ENCODE data around the gene SCRN2.

SCRN2 gene

DNA sequence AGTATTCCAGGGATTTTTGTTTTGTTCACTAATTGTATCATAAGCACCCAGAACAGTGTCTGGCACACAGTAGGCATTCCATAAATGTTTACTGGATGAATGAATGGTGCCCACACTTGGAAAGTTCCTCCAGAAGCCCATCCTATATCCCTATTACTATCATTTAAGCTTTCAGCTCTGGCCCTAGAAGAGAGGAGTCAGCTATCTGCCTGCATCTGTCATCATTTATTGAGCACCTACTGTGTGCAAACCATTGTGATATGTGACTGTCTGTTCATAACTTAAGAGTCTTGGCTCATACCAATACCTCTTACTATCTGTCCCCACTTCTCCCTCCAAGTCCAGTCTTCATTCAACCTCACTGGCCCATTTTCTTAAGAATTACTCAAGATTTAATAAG, 30.0 kb upstream of the SCRN2 start:
- no peak for DNase-seq

DNA sequence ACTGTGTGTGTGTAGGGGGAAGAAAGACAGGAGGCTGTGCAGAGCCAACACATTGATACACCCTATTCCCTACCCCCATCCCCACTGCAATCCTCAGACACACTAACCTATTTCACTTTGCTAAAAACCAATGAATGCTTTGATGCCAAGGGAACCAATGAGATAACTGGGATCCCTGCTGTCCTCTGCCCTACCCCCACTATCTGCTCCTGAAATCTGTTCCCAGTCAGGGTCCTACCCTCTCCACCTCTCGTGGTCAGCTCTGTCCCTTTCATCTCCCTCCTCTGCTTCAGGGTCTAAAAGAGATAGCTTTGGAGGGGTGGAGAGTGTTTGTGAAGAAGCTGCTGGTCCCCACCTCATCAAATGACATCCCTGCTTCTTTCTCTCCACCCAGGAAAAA, 29.0 kb upstream of the SCRN2 start:
- no peak for DNase-seq

DNA sequence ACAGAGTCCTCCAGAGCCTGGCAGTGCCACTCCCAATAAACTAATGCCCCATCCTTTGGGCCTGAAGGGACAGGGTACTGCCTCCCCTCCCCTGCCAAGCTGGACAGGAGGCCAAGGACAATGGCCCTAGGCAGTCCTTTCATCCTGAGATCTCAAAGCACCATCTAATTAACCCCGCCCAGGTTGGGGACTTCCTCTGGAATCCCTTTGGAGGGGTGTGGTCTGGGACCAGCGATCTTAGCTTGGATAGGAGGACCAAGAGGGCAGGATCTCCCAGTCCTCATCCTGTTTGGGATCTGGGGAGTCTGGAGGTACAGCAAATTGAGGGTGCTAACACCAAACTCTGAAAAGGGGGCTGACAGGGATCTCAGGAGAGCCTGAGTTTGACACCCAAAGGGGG, 28.0 kb upstream of the SCRN2 start:
- no peak for DNase-seq

DNA sequence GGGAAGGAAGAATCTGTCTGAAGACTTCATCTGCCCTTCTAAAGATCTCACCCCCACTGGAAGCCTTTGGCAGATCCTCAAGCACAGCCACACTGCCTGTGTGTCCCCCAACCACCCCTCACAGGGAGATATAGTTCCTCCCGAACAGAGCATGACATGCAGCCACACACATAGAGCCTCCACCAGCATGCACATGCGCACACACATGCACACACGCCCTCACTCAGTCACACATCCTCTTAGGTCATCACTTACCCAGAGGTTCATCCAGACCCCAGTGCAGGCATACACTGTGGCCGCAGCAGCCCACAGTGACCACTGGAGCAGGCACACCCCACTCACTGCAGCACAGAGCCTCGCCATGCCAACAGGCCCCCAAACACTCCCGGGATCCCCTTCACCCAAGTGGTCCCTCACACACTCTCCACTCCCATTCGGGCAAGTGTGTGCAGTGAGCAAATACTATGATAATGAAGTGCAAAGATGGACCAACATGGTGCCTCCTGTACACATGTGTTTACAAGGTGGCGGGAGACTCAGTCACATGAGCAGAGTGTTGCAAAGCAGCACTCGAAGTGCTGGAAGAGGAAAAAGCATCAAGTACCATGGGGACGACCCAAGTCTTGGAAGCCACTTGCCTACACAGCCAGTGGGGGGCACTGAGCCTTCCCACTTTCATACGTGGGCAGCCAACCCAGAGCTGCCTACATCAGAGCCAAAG, 26.9 kb upstream of the SCRN2 start:
- DNase-seq, result no peak

DNA sequence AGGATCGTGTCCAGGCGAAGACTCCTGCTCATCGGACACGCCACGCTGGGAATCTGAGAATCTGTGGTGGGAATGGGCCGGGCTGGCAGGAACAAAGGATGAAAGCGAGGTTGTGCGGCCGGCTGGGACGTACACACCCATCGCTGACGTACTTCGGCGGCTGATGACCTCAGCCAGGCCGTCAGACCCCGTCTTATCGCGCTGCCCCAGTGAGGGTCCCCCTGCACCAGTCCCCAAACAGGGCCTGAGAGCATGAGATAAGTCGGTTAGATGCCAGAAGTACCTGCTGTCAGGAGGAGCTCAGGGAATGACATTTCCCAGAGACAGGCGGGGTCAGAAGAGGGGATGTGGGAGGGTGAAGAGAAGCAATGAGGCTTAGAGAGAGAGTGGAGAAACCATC, 25.9 kb upstream of the SCRN2 start:
- no peak for DNase-seq

DNA sequence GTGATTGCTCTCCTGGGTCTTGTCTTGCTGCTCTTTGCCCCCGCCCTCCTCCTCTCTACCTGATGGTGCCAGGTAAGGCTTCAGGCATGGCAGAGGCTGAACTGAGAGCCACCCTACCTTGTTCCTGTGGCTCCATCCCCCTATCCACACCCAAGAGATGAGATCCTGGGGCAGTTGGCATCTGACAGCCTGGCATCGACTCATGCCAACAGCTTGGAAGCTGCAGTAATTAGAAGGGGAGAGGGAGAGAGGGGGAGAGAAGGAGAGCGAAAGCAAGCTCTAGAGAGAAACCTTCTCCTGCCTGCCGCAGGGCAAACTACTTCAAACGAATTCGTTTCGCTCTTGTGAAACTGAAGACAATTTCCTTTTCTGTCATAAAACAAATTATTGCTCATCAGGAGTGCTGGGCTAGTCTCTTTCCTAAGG, 23.7 kb upstream of the SCRN2 start:
- DNase-seq, result no peak

DNA sequence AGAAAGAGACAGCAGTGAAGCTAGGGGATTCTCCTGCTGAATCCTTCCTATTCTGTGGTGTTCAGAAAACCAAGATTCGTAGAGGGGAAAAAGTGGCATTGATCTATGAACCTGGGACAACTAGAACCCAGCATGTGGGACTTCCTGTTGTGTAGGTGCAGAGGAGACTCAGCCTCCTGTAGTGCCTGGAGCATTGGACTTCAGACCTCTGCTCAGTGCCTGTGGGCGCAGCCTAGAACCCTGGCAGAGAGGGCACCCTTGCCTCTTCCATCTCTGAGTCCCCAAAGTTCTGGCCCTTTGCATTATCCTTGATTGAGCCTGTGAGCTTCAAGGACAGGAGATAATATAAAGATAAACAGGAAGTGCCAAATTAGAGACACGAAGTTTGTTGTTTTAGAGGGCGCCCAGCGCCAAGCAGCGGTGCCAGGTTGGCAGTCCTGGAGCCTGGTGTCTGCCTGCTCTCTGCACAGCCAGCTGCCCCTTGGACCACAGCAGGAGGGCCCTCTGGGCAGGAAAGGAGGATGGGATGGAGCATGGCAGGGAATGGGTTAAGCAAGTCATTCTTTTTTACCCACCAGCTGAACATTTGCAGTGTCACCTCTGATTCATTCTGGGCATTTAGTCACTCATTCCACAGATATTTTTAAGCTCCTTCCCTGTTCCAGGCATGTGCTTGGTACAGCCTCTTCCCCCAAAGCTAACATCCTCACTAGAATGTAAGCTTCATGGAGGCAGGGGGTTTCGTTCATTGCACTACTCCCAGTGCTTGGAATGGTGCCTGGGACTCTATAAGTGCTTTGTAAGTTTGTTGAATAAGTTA, 21.8 kb upstream of the SCRN2 start:
- DNase-seq, result no peak

DNA sequence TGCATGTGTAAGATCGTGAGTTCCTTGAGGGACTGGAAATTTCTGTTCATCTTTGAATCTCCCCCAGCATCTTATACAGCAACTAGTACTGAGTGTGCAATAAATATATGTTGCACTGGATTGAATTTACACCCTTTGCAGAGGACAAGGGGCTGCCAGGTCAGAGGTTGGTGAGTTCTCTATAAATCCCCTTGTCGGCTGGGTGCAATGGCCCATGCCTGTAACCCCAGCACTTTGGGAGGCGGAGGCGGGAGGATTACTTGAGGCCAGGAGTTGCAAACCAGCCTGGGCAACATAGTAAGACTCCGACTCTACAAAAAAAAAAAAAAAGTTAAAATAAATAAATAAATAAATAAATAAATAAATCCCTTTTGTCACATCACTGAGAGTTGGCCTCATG, 19.3 kb upstream of the SCRN2 start:
- no peak for DNase-seq

DNA sequence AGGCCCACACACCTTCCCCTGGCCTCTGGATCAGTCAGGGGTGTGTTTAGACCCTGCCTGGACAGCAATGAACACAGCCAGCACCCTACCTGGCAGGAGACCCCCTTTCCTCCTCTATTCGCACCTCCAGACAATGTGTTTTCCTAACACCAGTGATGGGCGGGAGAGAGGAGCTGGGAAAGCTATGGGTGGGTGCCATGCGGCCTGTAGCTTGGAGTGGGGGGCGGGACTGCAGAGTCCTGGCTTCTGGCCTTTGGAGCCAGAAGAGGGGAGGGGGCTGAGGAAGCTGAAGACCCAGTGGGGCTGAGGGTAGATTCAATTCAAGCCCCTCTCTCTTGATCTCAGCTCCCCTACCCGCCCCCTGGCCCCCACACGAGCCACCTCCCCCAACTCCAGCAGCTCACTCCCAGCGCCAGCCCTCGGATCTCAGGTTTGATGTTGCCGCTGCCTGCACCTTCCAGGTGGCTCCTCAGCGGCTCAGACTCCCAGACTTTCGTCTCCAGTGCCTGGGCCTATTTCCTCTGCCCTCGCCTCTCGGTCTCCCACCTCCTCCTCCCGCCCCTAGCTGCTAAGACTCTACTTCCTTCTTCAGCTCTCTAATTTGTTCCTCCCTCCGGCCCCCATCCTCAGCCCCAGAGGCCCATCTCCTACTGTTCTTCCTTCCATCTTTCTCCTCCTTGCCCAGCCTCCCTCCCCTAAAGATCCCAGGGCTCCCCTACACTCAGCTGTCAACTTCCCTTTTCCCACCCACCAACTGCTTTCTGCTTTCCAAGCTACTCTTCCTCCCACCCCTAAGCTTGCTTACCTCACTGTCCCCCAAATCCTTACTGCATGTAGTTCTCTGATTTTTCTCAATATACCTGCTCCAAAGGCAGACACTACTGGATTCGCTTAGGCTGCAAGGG, 16.7 kb upstream of the SCRN2 start:
- no peak for DNase-seq

DNA sequence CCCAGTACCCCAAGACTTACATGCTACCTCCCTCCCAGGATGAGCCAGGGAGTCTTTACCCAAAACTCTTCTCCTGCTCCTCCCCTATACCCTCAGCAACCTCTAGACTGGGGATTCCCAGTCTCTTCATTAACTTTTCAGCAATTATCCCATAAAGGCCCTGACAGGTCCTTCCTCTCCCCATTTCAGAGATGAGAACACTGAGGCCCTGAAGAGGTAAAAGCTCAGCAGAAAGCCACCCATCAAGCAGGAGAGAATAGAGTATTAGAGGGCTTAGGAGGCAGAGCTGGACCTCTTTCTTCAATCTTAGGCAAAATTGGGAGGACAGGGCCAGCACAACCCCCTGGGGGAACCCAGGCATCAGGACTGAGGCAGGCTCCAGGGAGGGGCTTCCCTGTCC, 15.8 kb upstream of the SCRN2 start:
- no peak for DNase-seq

DNA sequence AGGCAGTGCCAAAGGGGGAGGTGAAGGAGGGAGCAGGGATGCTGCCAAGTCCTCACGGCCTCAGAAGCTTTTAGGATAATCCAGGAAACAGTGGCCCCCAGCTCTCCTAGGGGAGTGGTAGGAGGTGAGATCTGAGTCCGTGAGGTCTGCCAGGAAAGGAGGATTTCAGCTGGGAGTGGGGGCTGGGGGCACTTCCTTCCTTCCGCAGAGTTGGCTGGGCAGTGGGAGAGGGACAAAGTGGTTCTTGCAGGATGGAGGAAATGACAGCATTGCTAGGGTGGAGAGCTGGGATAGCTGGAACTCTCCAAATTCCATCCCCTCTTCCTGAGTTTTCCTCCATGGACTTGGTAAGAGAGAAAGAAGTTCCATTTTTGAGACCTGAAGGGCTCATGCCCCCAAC, 14.7 kb upstream of the SCRN2 start:
- DNase-seq, result no peak

DNA sequence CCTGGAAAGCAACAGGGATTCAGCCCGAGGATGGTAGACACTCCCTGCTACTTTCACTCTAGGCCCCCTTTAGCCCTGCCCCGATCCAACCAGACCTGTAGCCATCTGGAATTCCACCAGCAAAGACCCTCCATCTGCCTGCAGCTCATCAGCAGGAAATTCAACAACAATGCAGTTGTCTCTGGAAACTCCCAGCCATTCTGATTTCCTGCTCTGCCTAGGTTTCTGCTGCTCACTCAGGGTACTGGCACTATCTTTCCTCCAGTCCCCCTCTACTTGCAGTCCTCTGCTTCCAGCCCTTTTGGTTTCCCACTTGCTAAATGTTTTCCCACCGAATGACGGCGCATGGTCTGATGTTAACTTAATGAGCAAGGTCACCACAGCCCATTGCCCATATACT, 12.5 kb upstream of the SCRN2 start:
- DNase-seq, result no peak

DNA sequence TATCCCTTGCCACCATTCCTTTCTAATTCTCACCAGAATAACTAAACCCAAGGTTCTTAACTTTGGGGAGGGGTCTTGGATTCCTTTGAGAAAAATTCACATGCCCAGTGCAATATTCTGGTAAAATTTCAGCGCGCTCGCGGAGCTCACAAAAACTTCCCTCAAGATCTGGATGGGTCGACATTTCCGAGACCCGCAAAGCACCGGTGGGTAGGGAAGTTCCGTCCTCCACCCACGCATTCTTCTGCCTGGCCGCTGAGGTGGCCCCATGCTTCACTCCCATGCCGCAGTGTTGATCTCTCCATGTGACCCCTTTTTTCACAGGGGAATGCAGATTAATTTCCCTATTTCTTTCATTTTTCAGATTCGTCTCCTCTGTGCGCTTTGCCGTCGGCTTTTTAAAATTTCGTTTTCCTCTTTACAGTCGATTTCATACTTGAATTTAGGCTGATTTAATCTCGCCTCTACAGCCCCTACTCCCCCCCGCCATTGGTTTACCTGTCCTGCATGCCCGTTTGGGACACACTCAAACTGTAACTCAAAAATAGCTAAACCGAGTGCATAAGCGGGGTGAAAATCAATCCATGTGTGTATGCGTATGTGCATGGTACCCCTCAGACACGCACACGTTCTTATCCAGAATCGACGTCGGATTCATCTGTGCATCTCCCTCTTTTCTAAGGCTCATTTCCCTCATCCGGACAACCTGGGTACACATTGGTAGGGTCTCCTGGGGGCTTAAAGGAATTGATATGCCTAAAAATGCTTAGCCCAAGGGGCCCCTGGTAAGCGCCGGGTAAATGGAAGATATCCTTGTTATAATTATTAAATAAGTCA, 11.3 kb upstream of the SCRN2 start:
- no peak for DNase-seq

DNA sequence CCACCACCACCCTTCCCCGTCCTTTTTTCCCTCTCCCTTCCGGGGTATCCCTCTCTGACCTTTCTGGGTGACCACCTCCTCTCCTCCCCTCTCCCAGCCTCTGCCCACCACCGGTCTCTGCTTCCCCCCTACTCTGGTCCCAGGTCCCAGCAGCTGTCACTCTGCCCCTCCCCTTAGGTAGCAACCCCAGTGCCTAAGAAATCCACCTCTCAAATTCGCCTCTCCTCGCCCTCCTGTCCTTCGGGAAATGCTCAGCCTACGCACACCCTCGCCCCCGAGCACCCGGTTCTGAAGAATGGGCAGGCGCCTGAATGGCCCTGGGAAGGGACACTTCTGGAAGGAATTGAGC, 10.7 kb upstream of the SCRN2 start:
- DNase-seq, result no peak

DNA sequence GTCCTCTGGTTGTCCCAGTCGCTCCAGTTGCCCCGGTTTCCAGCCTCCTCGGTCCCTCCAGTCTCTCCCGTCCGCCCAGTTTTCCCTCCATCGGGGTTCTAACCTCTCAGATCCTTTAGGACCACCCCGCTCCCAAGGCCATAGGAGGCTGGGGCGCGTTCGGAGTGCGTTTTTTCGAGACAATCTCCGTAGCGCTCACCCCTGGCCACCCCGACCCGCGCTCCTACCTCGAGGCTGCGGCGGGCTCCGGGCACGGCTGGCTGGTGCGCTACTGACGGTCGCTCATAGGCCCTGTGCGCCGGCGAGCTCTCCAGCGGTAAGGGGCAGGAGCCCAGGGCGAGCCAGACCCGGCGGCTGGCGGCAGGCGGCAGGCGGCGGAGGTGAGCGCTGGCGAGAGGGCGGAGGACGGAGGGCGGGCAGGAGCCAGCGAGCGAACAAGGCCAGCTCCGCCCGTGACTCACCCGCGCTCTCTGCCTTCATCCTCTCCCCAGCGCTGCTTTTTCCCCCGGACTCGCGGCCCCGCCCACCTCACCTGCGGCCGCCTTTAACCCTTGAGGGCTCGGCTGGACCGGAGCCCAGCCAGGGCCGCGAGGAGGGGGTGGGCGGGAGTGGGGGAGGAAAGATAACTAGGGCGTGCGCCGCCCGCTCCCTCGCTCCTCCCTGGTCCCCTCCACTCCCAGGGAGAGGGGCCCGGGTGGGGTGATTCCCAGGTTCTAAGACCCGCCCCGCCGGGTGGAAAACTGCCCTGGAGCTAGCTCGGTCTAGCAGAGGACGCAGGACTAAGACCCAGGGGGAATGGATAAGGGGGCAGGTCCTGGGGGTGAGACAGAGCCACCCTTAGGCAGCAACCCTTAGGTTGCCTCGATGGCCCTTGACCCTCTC, 9.9 kb upstream of the SCRN2 start, which contains the start of gene SP6:
Gene SP6, minus strand, starts transcription at position 472 of the 882 bp plus-strand sequence. CDS start 2,734 bp downstream, outside the sequence.
- DNase-seq, result no peak

DNA sequence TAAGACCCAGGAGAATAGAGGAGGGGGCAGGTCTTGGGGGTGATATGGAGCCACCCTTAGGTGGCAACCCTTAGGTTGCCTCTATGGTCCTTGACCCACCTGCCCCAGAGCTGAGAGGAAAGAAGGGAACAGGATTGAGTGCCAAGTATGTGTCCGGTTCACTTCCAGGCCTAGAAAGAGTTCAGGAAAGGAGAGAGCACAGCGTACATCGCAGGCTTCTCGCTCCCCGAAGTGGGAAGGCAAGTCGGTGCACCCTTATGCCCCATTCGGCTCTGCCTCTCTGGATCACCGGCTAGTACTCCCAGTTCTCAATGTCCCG, 9.3 kb upstream of the SCRN2 start:
- no peak for DNase-seq

DNA sequence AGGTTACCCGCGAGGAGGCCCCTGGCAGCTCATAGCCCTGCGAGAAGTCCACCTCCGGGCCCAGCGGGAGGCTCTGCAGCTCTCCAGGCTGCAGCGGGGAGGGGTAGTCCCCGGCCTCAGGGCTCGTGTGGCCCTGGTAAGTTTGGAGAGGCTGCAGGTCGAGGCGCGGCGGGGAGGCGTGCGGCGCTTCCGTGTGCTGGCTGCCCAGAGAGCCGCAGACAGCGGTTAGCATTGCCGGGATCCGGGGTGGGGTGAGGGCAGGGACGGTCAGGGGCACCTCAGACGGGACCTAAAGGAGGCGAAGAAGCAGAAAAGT, 7.1 kb upstream of the SCRN2 start:
- no peak for DNase-seq

DNA sequence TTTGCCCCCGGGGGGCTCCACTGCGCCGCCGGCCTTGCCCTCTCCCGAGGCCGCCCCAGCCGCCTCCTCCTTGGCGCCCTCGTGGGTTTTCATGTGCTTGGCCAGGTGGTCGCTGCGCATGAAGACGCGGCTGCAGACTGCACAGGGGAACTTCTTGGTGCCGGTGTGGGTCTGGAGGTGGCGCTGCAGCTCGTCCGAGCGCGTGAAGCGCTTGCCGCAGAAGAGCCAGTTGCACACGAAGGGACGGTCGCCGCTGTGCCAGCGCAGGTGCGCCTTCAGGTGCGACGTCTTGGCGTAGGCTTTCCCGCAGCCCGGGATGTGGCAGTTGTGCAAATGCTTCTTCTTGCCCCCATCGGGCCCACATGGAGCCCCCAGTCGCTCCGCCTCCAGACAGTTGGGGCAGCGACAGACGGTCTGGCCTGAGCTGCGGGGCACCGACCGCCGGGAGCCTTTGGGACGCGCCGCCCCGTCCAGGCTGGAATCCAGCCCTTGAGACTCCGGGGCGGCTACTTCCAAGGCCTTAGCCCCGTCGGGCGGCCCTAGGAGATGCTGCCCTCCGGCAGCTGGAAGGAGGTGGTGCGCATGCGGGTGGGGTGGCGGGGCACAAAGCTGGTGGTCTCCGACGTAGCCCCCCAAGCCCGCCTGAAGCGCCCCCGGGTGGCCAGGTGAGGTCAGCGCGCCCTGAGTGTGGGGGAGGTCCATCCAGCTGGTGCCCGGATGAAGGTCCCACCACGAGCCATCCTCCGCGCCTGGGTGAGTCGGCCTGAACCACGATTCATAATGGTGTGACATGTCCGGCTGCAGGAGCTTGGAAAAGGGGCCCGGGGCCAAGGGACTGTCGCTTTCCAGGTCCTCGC, 6.5 kb upstream of the SCRN2 start:
- no peak for DNase-seq

DNA sequence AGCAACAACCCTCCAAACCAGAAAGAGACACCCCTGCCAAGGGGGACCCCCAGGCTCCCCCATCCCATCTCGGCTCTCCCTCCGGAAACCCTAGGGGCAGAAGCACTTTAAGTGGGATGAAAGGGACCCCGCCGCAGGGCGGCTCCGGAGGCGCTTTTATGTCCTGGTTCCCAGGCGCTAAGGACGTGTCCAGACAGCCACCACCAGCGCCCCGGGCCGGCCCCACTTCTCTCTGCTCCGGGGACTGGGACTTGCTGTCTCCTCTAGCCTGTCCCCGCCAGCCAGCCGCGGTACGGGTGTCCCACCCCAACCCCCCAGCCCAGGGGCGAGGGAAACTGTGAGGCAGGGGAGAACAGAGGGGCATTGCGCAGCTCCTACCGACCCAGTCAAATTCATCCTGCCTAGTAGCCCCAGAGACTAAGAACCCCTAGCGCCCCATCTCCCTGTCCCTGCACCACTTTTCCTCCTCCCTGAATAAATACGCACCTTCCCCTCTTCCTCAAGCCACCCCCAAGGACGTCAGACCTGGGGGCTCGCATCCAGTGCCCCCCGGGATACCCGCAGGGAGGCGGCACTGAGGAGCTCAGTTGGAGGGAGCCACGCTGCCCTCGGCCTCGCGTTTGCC, 5.8 kb upstream of the SCRN2 start:
- no peak for DNase-seq

DNA sequence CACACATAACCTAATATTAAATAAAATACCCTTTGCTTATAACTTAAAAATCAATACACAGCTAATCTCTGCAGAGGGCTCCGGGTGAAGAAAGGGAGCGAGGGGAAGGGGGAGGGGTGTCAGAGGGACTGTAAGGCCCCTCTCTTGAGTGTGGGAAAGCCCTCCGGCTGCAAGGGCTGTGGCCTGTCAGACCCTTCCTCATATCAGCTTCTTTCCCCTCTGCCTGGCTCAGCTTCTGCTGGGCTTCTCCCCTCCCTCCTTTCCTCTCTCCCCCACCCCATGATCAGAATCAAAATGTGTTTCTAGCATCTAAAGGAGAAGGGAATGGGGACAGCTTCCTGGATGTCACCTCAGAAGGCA, 4.6 kb upstream of the SCRN2 start:
- DNase-seq, result no peak

Measured in NCI-H1436 treated with DMSO at 0.1 percent for 48 hours (cell line).